Activated CD8-positive, alpha-beta memory T cell treated with anti-CD3 and anti-CD28 coated beads, Interleukin-2, amount 50 U/mL, for 24 hours (primary cell): ENCODE measurements around the gene PANK4.

Experiments
- DNase-seq: peaks from one replicate; pipeline ENCODE4 v3.0.0-alpha.2; 2020; ENCODE audit errors: extremely low read depth

PANK4 gene

DNA sequence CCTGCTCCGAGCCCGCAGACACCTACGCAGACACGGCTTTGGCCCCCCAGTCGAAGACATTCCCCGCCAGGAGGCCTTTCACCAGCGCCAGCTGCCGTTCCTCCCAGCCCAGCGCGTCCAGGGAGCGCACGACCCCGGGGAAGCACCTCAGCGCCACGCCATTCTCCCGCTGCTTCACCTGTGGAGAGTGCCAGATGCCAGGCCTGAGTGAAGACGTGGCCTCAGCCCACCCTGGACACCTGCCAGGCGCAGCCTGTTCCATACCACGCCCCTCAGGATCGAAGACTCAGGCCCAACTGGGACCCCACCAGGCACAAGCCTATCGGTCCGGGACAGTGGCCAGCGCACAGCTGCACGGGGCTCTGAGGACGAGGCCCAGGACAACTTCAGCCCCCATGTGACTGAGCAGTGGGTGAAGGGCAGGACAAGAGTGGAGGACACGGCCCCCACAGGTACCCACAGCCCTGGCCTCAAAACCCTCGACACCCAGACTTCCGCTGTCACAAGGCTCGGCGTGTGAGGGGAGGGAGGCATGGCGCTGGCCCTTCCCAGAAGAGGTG is 13.5 kb downstream of the PANK4 start:
- no peak for DNase-seq

DNA sequence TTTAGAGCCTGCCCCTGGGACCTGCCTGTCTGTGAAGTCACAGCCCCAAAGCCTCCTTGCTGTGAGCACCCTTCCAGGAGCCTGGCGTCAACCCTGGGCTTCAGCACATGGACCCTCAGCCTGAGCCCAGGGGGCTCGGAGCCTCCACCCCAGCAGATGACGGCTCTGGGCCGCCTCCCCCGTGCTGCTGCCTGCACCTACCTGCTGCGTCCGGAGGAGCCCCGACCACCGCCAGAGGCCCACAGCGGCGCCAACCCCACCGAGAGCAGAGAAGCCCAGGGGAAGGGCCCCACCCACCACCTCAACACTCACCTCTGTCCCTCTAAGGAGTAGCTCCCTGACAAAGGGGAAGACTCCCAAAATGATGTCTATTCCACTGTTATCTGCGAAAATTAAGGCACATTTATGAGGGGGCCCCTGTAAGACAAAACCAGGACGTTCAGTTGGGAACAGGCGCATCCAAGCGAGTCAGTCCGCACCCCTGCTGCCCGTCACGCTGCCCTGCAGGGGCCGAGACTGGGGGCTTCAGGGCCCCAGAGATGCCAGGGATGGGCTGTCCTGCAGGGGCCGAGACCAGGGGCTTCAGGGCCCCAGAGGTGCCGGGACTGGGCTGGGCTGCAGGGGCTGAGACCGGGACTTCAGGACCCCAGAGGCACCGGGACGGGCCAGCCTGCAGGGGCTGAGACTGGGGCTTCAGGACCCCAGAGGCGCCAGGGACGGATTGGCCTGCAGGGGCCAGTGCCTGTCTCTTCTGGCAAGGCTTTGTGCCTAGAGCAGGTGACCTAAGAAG is 15.8 kb downstream of the PANK4 start:
- DNase-seq: no peak

DNA sequence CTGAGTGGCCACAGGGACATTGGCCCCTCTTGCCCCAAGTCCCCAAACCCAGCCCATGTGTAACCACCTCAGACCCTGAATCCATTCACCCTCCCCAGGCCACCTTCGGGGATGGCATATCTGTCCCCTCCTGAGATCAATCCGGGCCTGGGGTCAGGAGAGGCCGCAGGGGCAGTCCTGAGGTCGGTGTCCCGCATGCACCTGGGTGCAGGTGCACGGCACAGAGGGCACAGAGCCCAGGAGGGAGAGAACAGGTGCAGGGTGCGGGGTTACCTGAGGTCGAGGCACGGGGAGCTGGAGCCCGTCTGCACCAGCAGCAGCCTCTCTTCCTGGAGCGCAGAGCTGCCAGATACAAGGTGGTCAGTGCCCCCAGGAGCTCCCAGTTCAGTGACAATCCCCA is 16.8 kb downstream of the PANK4 start:
- no peak for DNase-seq

DNA sequence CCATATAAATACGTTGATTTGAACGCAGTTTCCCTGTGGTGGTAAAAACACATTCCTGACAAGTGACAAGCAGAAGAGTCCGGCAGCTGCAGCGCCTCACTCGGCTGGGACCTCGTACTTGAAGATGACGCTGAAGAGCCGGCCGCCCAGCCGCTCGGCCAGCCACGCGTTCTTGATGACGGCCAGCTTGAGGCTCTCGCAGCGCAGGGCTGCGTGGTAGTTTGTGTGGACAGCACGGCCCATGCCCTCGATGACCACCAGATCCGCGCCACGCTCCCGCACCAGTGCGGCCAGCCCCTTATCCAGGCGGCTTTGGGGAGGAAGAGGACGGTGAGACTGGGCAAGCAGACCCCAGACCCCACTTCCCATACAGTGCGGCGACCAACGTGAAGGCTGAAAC is 17.6 kb downstream of the PANK4 start:
- no peak for DNase-seq

DNA sequence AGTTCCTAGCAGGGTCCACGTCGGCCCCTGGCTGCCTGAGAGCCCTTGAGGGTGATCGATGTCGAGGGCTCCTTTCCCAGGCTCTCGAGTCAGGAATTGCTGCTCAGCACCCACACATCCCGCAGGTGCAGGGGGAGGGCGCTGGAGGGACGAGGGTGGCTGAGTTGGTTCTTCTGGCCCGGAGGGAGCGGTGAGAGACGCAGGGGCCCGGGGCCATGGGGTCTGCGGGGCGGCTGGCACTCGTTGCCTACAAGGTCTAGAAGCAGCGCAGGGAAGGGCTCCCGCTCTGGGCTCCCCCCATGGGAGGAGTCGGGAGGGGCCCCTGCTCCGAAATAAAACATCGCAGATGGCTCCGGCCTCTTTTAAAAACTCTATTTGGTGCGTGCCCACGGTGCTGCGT is 18.2 kb downstream of the PANK4 start:
- no peak for DNase-seq

DNA sequence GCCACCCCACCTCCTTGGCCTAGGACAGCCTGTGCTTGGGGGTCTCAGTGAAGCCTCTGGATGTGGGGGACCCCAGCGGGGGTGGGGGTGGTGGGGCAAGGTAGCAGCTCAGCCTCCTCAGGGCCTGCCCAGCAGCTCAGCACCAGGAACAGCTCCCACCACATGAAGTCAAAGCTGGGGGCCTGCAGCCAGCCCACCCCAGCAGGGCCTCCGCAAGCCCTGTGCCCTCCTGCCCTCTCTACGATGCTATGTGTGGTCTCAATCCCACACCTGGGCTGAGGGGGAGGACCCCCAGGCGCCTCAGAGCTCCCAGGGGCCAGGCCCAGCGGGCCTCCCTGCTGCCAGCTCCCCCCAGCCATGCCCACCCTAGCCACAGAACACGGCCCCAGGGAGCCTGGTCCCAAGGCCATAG is 18.6 kb downstream of the PANK4 start:
- DNase-seq: no peak

DNA sequence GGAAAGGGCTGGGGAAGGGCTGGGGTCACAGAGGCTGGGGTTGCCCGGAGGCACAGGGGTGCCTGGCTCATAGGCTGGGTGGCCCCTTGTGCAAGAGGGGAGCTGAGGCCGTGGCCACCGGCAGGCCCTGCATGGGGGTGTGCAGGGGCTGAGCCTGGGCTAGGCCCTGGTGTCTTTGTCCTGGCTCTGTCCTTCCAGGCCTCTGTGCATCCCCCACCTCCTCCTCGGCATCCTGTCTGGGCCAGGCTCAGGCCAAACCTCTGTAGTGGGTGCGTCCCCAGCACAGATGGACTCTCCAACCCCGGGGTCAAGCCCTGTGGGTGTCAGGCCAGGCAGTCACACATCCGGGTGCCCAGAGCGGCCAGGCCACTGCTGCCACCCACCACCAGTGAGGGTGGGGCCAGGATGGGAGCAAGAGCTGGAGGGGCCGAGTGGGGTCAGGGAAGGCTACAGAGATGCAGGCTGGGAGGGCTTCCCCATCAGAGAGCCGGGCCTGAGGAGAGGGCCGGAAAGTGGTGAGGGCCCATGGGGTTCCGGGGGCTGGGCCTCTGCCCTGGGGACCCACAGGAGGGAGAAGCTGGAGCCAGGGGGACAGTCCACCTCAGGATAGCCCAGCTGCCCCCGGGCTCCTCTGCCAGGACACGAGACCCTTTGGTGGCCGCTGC is 19.4 kb downstream of the PANK4 start:
- DNase-seq: no peak

DNA sequence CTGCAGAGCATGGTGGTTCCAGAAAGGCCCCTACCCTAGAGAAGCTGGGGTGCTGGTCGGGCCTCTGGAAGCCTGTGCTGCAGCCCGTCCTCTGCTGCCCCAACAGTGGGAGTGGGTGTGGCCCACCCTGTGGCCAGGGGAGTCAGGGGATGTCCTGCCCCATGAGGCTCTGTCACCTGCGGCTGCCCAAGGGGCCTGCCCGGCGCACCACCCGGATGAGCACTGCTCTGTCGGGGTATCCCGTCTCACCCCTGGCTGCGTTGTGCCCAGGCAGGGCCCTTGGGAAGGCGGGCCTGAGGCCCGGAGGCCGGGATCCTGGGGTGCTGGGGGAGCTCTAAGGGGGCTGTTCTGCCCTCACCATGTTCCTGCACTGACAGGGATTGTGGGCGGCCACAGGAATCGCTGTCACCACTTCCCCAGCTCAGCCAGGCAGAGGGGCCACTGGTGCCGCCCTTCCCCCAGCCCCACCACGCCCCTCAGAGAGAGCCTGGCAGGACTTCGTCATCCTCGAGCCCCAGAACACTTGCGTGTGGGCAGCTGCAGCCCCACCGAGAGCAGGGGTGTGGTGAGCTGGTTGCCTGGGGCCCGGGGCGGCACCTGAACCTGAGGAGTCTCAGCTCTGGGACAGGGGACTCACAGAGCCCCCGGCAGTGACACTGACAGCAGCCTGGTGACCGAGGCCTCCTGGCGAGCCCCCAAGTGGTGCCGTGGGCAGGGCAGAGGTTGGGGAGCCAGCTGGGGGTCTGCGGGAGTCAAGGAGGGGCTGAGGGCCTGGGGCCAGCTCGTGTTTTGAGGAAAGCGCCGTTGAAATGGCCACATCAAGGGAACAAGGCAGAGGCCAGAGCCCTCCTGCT is 20.2 kb downstream of the PANK4 start:
- DNase-seq: no peak

DNA sequence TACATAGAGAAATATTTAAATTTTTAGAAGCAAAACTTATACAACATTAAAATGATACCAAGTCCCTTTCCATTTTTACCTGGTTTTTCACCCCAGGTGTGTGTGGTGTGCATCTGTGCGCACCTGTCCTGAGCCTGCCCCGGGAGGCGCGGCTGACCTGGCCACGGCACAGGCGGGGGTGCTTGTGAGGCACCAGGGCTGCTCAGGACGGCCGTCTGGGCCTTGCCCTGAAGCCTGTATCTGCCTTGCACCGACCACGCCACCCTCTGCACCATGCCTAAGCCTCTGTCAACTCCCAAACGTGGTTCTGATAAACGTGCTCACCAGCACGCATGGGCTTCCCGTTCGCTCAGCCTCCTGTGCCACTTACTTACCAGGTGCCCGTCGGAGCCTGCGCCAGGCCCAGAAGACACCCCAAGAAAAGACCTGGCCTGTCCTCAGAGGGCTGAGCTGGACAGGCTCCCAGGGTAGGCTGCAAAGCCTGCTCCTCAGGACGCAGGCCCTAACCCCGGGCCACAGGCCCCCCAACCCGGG is 20.9 kb downstream of the PANK4 start:
- DNase-seq: no peak

DNA sequence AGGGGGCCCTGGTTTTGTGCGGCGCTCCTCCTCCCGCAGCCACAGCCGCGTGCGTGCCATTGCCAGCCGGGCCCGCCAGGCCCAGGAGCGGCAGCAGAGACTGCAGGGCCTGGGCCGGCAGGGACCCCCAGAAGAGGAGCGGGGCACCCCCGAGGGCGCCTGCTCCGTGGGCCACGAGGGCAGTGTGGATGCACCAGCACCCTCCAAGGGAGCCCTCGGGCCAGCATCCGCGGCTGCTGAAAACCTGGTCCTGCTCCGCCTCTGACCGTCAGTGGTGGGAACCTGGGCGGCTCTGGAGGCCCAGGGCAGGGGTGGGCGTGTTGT is 21.5 kb downstream of the PANK4 start:
- DNase-seq: no peak

DNA sequence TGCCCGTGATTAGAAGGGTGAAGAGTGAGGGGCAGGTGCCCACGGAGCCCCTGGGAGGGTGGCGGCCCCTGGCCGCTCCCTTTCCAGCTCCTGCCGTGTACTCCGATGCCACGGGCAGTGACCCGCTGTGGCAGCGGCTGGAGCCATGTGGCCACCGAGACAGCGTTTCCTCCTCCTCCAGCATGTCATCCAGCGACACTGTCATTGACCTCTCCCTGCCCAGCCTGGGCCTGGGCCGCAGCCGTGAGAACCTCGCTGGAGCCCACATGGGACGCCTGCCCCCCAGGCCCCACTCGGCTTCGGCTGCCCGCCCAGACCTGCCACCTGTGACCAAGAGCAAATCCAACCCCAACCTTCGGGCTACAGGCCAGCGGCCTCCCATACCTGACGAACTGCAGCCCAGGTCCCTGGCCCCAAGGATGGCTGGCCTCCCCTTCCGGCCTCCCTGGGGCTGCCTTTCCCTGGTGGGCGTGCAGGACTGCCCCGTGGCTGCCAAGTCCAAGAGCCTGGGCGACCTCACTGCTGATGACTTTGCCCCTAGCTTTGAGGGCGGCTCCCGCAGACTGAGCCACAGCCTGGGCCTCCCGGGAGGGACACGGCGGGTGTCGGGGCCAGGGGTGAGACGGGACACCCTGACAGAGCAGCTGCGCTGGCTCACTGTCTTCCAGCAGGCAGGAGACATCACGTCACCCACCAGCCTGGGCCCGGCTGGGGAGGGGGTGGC is 22.0 kb downstream of the PANK4 start:
- no peak for DNase-seq

DNA sequence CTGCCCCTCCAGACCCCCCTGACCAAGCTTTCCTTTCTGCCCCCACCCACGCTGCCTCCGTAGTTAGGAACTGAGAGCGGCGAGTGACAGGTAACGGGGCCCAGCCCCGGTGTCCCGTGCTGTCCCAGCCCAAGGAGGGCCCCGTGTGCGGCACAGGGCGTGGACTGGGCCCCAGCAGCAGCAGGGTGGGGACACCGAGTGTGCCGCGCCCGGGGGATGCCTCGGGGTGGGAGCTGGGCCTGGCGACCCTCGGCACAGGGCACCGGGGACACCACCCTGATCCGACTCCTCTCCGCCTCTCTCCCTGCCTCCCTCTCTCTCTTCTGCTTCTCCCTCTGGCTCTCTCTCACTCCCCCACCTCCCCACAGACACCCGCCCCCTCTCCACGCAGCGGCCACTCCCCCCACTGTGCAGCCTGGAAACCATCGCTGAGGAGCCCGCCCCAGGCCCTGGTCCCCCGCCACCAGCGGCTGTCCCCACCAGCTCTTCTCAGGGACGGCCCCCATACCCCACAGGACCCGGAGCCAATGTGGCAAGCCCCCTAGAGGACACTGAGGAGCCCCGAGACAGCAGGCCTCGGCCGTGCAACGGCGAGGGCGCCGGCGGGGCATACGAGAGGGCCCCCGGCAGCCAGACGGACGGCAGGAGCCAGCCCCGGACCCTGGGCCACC is 22.7 kb downstream of the PANK4 start:
- no peak for DNase-seq

DNA sequence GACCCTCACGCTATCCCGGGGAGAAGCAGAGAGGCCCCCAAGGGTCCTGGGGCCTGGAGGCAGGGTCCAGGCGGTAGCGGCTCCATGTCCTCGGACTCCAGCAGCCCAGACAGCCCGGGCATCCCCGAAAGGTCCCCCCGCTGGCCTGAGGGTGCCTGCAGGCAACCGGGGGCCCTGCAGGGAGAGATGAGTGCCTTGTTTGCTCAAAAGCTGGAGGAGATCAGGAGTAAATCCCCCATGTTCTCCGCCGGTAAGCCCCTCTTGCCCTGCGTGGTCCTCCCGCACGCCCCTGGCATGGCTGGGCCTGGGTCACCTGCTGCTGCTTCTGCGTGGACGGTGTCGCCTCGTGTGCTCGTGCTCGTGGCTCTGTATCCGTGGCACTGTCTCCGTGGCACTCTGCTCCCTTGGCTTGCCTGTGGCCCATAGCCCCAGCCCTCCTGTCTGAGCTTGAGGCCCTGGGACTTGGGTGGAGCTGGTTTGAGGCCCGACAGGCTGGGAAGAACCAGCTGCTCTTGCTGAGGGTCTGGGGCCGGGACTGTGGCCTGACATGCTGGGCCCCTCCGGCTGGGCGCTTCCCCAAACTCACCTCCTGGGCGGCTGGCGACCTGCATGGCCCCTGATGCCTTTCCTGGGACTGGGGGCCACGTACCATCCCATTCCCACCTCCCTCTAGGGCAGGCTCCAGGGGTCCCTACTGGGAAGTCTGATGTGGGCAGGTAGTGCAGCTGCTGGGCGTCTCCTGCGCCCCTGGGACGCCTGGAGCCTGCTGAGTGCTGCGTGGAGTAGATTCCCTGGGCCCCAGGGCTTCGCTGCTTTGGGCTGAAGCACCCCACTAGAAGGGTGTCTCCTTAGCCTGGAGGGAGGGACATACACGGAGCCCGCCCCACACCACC is 23.5 kb downstream of the PANK4 start:
- DNase-seq: no peak

DNA sequence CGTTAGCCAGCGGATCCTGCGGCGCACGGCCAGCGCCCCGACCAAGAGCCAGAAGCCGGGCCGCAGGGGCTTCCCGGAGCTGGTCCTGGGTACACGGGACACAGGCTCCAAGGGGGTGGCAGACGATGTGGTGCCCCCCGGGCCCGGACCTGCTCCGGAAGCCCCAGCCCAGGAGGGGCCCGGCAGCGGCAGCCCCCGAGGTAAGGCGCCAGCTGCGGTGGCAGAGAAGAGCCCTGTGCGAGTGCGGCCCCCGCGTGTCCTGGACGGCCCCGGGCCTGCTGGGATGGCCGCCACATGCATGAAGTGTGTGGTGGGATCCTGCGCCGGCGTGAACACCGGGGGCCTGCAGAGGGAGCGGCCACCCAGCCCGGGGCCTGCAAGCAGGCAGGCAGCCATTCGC is 24.2 kb downstream of the PANK4 start:
- DNase-seq: no peak

DNA sequence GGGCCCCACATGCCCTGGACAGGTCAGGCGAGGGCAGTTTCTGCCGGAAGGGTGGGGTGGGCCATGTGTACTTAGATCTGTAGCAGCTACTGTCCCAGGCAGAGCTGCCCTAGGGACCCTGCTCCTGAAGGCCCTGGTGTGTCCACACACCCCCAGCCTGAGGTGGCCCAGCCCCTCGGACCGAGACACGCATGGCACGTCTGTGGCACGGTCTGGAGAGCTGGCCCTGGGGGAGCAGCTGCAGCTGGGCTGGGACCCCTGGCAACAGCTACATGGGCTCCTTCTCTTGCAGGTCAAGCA is 24.6 kb downstream of the PANK4 start:
- no peak for DNase-seq

DNA sequence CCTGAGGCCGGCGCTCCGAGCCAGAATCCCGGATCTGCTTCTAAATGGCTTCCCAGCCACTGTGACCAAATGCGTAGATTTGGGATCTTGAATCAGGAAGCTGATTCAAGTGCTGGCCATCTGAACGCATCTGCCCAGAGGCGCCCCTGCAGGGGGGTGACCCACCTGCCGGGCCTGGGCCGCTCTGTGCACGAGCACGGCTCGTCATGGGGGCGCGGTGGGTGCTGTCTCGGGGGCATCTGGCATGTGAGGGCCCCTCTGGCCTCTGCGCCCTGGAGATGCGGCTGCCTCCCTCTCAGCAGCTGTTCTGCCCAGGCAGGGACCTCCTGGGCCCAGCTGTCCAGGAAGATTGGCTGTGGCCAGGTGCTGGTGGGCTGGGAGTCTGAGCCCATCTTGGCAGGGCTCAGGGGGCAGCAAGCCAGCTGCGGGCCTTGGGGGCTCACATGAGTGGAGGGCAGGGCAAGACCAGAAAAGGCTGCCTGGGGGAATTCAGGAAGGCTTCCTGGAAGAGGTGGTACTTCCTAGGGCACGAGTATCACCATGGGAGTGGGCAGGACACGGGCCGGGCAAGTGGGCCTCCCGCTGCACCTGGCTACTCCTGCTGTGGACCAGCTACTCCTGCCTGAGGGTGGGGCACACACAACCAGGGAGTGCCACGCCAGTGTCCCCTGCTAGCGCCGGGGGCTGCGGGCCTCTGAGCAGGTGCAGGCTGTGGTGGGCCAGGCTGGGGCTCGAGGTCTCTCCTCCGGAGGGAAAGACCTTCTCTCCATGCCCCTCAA is 25.2 kb downstream of the PANK4 start:
- DNase-seq: no peak

DNA sequence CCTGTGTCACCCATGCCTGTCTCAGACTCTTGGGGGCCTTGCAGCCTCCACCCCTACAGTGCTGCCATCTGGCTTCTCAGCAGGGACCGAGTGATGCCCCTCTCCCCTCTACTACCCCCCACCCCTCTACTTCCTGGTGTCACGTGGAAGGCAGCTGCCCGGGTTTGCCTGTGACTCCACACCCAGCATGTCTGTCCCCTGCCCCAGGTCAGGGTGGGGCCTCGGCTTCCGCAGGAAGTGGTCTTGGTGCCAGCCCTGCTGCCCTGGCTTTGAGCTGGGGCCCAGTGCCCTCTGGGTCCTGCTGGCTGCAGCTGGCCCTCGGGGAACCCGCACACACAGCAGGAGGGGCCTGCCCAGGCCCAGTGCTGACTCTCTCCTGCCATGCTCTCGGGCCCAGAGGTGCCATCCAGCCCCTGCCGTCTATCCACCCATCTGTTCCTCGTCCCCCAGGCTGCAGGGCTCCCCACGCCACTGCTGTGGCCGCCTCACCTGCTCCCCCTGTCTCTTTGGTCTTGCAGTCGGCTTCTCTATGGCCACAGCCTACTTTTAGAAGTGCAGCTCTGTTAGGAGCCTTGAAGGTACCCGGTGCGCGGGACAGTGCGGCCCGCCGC is 26.3 kb downstream of the PANK4 start:
- DNase-seq: no peak

DNA sequence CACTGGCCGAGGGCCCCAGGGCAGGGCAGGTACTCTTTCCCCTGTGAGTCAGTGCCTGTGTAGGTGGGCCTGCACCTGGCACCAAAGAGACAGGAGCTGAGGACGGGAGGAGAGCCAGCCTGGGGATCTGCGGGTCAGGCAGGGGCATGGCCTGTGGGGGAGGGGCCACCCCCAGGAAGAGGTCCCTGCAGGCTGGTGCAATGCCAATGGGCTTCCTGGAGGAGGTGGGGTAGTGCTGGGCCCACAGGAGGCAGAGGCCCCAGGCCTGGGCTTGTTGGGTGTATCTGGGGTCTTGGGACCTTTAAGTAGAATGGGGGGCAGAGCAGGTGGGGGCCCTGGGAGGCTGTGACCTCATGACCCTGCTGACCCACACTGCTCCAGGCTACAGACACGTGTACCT is 27.1 kb downstream of the PANK4 start:
- DNase-seq: no peak

DNA sequence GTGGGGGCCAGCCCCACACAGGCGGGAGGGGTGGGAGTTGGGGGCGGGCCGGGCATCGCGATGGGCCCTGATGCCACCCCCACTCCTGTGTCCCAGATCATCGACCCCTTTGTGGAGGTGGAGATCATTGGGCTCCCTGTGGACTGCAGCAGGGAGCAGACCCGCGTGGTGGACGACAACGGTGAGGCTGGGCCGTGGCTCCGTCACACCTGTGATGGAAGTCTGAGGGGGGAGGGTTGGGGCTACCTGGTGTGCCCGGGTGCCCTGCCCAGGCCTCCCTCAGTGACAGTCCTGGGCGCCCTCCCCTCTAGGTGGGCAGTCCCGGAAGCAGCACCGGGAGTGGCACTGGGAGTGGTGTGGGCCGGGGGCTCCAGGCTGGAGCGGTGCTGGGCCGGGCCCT is 27.7 kb downstream of the PANK4 start:
- no peak for DNase-seq
